CD4-positive, alpha-beta T cell treated with Interleukin-6 for 4 hours (primary cell): ENCODE measurements around the gene PAK5.

Source experiments
- DNase-seq: peaks from one replicate; pipeline ENCODE4 v3.0.0-alpha.2; 2020; ENCODE audit warnings: mixed read lengths

The PAK5 gene

GRCh38 chr20:9613871-9614270 lies 225.0 kb downstream of the PAK5 start:
- no peak for DNase-seq

GRCh38 chr20:9611921-9612320 lies 227.0 kb downstream of the PAK5 start:
- DNase-seq = no peak

GRCh38 chr20:9610665-9611064 lies 228.2 kb downstream of the PAK5 start:
- no peak for DNase-seq

GRCh38 chr20:9609887-9610502 lies 228.9 kb downstream of the PAK5 start:
- DNase-seq = peak; percentile 21

GRCh38 chr20:9608639-9609340 lies 230.1 kb downstream of the PAK5 start:
- DNase-seq = no peak

GRCh38 chr20:9602847-9603183 lies 236.1 kb downstream of the PAK5 start:
- no peak for DNase-seq

- DNase-seq = no peak
These were observed 238.3 kb downstream of the PAK5 start for GRCh38 chr20:9600562-9600961.

- no peak for DNase-seq
These were observed 241.3 kb downstream of the PAK5 start for GRCh38 chr20:9597547-9597946.

GRCh38 chr20:9595763-9596162 lies 243.1 kb downstream of the PAK5 start:
- no peak for DNase-seq

GRCh38 chr20:9594284-9594875 lies 244.5 kb downstream of the PAK5 start:
- no peak for DNase-seq

GRCh38 chr20:9592419-9592818 lies 246.5 kb downstream of the PAK5 start:
- no peak for DNase-seq

GRCh38 chr20:9591080-9591479 lies 247.8 kb downstream of the PAK5 start:
- no peak for DNase-seq

GRCh38 chr20:9590189-9590588 lies 248.7 kb downstream of the PAK5 start:
- DNase-seq = no peak

- no peak for DNase-seq
These were observed 250.2 kb downstream of the PAK5 start for GRCh38 chr20:9588706-9589105.

- DNase-seq = no peak
These were observed 255.7 kb downstream of the PAK5 start for GRCh38 chr20:9583151-9583550.

- no peak for DNase-seq
These were observed 256.7 kb downstream of the PAK5 start for GRCh38 chr20:9582137-9582536.

GRCh38 chr20:9581509-9581908 lies 257.4 kb downstream of the PAK5 start:
- DNase-seq = no peak

- no peak for DNase-seq
These were observed 260.3 kb downstream of the PAK5 start for GRCh38 chr20:9578594-9578993.

GRCh38 chr20:9577397-9577796 lies 261.5 kb downstream of the PAK5 start:
- no peak for DNase-seq

- DNase-seq = no peak
These were observed 262.2 kb downstream of the PAK5 start for GRCh38 chr20:9576695-9577094.

GRCh38 chr20:9575836-9576235 lies 263.0 kb downstream of the PAK5 start:
- DNase-seq = no peak

GRCh38 chr20:9574776-9575175 lies 264.1 kb downstream of the PAK5 start:
- DNase-seq = no peak

GRCh38 chr20:9574181-9574580 lies 264.7 kb downstream of the PAK5 start:
- no peak for DNase-seq

GRCh38 chr20:9573335-9574151 lies 265.3 kb downstream of the PAK5 start:
- no peak for DNase-seq
